GM21619 (cell line): ENCODE data around the gene LUC7L2.
"Not testable (repeated sequence)": the region's sequence is repeated elsewhere in the genome, so short reads cannot be mapped to it uniquely, and the experiment has no call there.

Experiments used
- ATAC-seq: cut with Tn5 transposase; IDR thresholded peaks from one replicate; pipeline ENCODE4 v1.9.1; 2021; ENCODE audit not compliant: unreplicated experiment

The LUC7L2 gene

DNA sequence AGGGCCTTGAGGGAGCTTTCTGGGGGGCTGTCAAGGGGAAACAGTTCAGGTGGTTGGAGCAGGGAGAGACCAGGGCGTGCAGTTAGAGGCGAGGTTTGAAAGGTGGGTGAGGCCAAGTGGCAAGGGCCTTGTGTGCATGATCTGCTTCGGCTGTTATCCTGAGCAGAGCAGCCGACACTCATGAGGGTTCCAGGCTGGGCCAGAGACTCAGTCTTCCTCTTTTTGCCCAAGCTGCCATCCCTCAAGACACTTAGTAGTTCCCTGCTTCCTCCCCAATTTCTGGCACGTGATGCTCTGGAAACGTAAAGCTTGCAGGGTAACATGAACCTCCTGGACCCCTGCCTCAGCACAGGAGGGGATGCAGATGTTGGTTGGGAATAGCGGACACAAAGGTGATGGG is 79.7 kb downstream of the LUC7L2 start:
- ATAC-seq: no peak

DNA sequence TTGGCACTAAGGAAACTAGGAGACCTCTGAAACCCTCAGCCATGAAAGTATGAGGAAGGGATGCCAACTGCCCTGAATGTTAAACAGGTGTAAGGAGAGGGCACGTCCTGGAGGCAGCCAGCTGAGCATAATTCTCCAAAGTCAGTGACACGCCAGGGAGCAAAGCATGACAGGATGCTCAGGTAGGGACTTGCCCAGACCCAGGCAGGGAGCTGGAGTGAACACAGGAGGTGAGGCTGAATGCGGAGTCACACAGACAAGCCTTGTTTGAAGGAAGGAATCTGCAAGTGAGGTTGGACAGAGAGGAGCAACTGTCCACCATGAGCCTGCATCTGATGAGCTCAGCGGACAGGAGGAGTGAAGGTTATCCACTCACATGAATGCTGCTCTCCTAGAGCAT is 82.3 kb downstream of the LUC7L2 start:
- no peak for ATAC-seq

- no peak for ATAC-seq
Observed at GRCh38 chr7:139446051-139446890, 86.6 kb downstream of the LUC7L2 start.

DNA sequence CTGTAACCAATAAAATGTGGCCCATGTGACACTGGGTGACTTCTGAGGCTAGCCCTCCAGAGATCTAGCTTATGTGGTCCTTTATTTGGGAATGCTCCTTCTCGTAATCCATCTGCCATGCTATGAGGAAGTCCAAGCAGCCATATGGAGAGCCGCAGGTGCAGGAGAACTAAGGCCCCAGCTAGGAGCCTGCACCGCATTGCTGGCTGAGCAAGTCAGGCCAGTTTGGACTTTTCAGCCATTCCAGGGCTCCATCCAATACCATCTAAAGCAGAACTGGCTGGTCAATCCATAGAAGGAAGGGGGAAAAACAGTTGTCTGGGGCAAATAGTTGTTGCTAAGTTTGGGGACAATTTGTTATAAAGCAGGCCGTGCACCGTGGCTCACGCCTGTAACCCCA is 91.2 kb downstream of the LUC7L2 start:
- ATAC-seq: no peak

DNA sequence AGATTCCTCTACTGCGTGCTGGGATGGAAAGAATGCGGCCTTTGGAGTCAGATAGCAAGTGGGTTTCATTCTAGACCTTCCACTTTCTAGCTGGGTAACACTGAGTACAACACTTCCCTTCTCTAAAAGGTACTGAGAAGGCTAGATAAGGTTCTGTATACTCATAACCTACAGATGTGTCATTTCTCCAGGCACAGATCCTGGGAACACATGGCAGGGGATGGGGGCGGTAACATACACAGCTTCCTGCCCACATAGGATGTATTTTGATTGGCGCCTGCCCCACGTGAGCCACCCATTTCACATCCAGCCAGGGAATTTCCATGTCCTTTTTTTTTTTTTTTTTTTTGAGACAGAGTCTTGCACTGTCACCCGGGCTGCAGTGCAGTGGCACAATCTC is 91.9 kb downstream of the LUC7L2 start:
- ATAC-seq: no peak

DNA sequence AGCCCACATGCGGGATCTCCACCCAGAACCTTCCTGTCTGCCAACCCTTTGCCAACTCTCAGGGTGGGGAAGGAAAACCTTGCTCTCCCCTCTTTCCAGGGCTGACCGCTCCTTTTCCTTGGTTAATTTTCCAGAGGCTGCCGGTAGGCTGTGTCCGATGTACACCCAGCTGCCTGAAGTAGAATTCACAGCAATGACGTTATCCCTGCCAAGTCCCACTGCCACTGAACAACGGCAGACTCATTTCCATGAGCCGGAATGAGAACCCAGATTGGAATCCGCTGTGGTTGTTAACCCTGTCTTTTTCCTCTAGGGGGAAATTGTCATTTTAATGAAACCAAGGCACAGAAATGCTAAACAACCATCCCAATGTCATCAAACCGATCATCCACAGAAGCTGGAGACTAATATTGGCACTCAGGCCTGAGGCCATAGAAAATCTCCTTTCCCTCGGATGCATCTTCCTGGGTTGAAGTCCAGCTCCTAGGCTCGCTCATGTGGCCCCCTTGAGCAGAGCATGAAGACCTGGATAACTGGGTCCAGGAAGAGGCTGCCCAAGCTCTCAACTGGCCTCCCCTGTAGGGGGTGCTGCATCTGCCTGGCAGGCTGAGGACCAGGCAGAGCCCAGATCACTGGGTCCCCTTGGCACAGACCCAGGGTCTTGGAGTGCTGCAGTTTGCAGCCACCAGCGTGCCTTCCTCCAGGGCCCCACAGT is 93.4 kb downstream of the LUC7L2 start:
- no peak for ATAC-seq

DNA sequence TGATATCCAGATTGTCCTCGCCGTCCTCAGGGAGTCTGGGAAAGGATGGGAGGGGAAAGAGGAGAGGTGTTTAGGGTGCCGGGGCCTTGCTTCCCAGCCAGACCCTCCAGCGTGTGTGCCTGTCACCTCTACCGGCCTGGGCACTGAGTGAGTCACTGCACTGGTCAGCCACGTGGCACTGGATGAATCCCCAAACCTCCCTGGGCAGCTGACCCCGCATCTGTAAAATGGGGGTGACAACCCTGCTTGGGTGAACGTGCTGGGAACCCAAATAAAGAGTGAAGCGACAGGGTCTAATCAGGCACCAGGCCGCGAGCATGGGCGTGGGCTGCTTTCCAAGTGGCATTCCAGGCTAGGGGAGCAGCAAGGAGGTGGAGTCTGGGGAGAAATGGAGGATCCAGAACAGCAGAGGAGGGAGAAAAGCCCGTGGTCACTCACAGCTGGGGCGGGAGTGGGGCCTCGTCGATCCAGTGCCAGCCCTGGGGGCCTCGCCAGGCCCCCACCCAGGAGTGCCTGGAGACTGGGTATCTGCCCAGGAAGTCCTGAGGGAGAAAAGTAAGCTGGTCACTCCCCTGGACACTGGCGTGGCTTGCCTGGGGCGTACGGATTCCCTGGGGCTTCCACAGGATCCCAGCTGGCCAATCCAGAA is 94.1 kb downstream of the LUC7L2 start:
- ATAC-seq: no peak

GRCh38 chr7:139455789-139456188 is 96.1 kb downstream of the LUC7L2 start:
- no peak for ATAC-seq

GRCh38 chr7:139456511-139456910 is 96.8 kb downstream of the LUC7L2 start:
- no peak for ATAC-seq

GRCh38 chr7:139457153-139457946 is 97.7 kb downstream of the LUC7L2 start:
- ATAC-seq: no peak

GRCh38 chr7:139463421-139463820 is 103.7 kb downstream of the LUC7L2 start:
- not testable (repeated sequence) for ATAC-seq

DNA sequence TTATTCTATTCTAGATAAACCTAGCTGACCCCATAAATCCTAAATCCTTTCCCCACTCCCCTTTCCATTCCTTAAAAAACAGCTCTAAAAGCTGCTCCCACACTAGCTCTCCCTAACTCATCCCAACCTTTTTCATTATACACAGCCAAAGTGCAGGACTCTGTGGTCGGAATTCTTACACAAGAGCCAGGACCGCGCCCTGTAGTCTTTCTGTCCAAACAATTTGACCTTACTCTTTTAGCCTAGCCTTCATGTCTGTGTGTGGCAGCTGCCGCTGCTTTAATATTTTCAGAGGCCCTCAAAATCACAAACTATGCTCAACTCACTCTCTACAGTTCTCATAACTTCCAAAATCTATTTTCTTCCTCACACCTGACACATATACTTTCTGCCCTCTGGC is 104.8 kb downstream of the LUC7L2 start:
- ATAC-seq: not testable (repeated sequence)

- not testable (repeated sequence) for ATAC-seq
Observed at GRCh38 chr7:139465072-139465471, 105.4 kb downstream of the LUC7L2 start.

GRCh38 chr7:139467729-139468128 is 108.0 kb downstream of the LUC7L2 start:
- not testable (repeated sequence) for ATAC-seq

GRCh38 chr7:139468281-139468680 is 108.6 kb downstream of the LUC7L2 start:
- not testable (repeated sequence) for ATAC-seq

DNA sequence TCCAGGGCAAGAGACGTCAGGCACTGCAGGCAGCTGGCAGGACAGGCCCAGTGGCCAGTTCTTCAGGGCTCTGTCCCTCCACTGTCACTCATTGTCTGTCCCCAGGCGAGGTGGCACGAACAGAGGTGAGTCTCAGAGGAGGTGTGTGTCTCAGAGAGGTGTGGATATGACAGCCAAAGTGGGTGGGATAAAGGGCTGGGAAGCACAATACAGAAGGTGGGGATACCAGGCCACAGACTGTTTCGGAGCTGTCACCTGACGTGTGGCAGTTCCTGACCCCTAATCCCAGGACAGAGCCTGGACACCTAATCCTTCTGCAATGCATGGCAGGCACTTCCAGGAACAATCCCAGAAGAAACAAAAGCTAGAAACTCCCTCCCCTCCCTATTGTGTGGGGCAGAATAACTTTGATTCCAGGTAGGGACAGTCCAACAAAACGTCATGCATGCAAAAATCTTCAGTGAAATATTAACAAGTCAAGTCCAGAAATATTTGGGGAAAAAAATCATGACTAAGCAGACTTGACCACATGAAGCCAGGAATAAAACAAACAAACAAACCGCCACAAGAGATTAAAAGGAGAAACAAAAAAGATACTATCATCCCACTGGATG is 112.2 kb downstream of the LUC7L2 start:
- ATAC-seq: no peak
